AG08396 (cell line): ENCODE data around the gene CACNB3.
A peak's percentile ranks its signal among the peaks of the same experiment; 100 is the strongest.
"Not testable (repeated sequence)": the region's sequence is repeated elsewhere in the genome, so short reads cannot be mapped to it uniquely, and the experiment has no call there.

ENCODE experiments used
- DNase-seq: peaks from one replicate; pipeline ENCODE4 v3.0.0; 2012; ENCODE audit warnings: low spot score, mixed read lengths

Gene CACNB3

GRCh38 chr12:48818831-48819590 is 715 bp downstream of the CACNB3 start:
- DNase-seq: no peak

GRCh38 chr12:48819986-48820725 is 1.9 kb downstream of the CACNB3 start:
- DNase-seq: no peak

- no peak for DNase-seq
Observed at GRCh38 chr12:48822139-48822538, 3.8 kb downstream of the CACNB3 start.

- no peak for DNase-seq
Observed at GRCh38 chr12:48822711-48823110, 4.4 kb downstream of the CACNB3 start.

- DNase-seq: no peak
Observed at GRCh38 chr12:48823281-48823680, 5.0 kb downstream of the CACNB3 start.

- no peak for DNase-seq
Observed at GRCh38 chr12:48824112-48824511, 5.8 kb downstream of the CACNB3 start.

GRCh38 chr12:48824905-48825304 is 6.6 kb downstream of the CACNB3 start:
- no peak for DNase-seq

GRCh38 chr12:48826209-48826855 is 8.0 kb downstream of the CACNB3 start:
- no peak for DNase-seq

- DNase-seq: no peak
Observed at GRCh38 chr12:48827026-48827425, 8.7 kb downstream of the CACNB3 start.

GRCh38 chr12:48827513-48828096 is 9.3 kb downstream of the CACNB3 start:
- DNase-seq: no peak

GRCh38 chr12:48828293-48828692 is 10.0 kb downstream of the CACNB3 start:
- no peak for DNase-seq

- no peak for DNase-seq
Observed at GRCh38 chr12:48828841-48829575, 10.7 kb downstream of the CACNB3 start.

- no peak for DNase-seq
Observed at GRCh38 chr12:48831257-48831656, 13.0 kb downstream of the CACNB3 start.

GRCh38 chr12:48832321-48833060 is 14.2 kb downstream of the CACNB3 start:
- DNase-seq: no peak

GRCh38 chr12:48838048-48838447 is 19.8 kb downstream of the CACNB3 start:
- DNase-seq: no peak

GRCh38 chr12:48842021-48842420 is 23.7 kb downstream of the CACNB3 start:
- not testable (repeated sequence) for DNase-seq

GRCh38 chr12:48851883-48852733 is 33.8 kb downstream of the CACNB3 start, which contains the start of gene DDX23:
TSS of gene DDX23 (minus strand) at chr12:48852163. CDS start at chr12:48845782, 6,381 bp downstream.
- peak; percentile 98 for DNase-seq

- peak; percentile 80 for DNase-seq
Observed at GRCh38 chr12:48852734-48853688, 34.7 kb downstream of the CACNB3 start.

- DNase-seq: no peak
Observed at GRCh38 chr12:48854488-48854887, 36.2 kb downstream of the CACNB3 start.
